Fibroblast of villous mesenchyme (primary cell): ENCODE results near the gene COL8A2. TPM values are rescaled to one million over a fixed set of nuclear protein-coding genes. Genes with fewer than 3 reads are reported as not detected.

Source experiments
- DNase-seq: peaks from one replicate; pipeline ENCODE4 v3.0.0-alpha.2; 2010; ENCODE audit warnings: low read depth
- H3K4me3 ChIP-seq: 2 replicates; pipeline ENCODE4 v1.5.1; 2011; ENCODE audit warnings: low read depth, mild to moderate bottlenecking, low read length
- total RNA-seq: library from RNA; depleted of rRNA; stranded (reverse); fragments of >200 nt; gene quantifications from 2 replicates; pipeline ENCODE4 v1.2.3, GENCODE V29; 2012
- TF ChIP-seq, protein P1 (sequence below): IDR thresholded peaks from 2 replicates; pipeline ENCODE4 v1.5.1; 2012; ENCODE audit warnings: low read depth, mild to moderate bottlenecking, low read length; ENCODE audit not compliant: insufficient read depth

Gene COL8A2
- total RNA-seq, 1 donor = 4.7 TPM

DNA sequence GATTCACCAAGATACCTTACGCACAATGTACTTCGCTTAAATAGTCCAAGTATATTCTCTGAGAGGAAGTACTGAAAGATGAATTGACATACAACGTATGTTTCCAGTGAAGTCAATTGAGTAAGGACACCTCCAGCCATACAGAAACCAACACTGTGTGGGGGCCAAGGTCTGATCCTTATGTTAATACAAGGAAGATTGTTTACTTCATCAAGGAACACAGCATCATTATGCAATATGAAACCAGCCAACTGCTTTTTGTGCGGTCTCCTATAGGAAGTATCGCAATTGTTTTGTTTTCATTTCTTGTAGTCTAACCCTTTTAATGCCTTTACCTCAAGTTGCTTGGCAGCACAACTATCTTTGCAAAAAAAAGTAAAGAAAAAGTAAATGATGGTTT lies 69.3 kb downstream of the COL8A2 start:
- no peak for DNase-seq
- no peak overlapping the region for H3K4me3 ChIP-seq
- TF ChIP-seq, protein P1, sequence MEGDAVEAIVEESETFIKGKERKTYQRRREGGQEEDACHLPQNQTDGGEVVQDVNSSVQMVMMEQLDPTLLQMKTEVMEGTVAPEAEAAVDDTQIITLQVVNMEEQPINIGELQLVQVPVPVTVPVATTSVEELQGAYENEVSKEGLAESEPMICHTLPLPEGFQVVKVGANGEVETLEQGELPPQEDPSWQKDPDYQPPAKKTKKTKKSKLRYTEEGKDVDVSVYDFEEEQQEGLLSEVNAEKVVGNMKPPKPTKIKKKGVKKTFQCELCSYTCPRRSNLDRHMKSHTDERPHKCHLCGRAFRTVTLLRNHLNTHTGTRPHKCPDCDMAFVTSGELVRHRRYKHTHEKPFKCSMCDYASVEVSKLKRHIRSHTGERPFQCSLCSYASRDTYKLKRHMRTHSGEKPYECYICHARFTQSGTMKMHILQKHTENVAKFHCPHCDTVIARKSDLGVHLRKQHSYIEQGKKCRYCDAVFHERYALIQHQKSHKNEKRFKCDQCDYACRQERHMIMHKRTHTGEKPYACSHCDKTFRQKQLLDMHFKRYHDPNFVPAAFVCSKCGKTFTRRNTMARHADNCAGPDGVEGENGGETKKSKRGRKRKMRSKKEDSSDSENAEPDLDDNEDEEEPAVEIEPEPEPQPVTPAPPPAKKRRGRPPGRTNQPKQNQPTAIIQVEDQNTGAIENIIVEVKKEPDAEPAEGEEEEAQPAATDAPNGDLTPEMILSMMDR = no peak

DNA sequence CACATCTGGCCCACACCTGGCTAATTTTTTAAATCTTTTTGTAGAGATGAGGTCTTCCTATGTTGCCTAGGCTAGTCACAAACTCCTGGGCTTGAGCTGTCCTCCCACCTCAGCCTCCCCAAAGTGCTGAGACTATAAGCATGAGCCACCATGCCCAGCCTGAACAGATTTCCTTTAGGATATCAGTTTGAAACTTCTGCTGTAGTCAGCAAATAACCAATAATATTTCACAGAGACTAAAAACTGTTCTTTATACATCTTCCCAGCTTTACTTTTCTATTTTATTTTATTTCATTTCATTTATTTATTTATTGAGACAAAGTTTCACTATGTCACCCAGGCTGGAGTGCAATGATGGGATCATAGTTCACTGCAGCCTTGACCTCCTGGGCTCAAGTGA lies 71.0 kb downstream of the COL8A2 start:
- TF ChIP-seq, protein P1 = no peak
- no peak for DNase-seq
- H3K4me3 ChIP-seq = no peak overlapping the region

DNA sequence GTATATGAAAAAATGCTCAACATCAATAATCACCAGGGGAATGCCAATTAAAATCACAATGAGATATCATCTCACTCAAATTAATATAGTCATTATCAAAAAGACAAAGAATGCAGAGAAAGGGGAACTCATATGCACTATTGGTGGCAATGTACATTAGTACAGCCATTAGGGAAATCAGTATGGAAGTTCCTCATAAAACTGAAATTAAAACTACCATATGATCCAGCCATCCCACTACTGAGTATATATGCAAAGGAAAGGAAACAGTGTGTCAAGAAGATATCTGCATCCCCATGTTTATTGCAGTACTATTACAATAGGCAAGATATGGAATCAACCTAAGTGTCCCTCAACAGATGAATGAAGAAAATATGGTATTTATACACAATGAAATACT lies 73.2 kb downstream of the COL8A2 start:
- TF ChIP-seq, protein P1 = no peak
- no peak overlapping the region for H3K4me3 ChIP-seq
- no peak for DNase-seq

Other genes starting within 250 kb of the COL8A2 start
- gene AGO1, start 242.0 kb downstream of the COL8A2 start, total RNA-seq = 16.4 TPM in 2 replicates
- gene AGO3, start 194.1 kb downstream of the COL8A2 start, total RNA-seq = 12.9 and 16.8 TPM in 2 replicates
- gene TEKT2, start 41.1 kb downstream of the COL8A2 start, total RNA-seq = under 0.01 TPM in 1 of 2 replicates, not detected in the other
- gene ADPRS, start 36.3 kb downstream of the COL8A2 start, total RNA-seq = 25.0 and 26.4 TPM in 2 replicates
- gene TRAPPC3, start 24.3 kb upstream of the COL8A2 start, total RNA-seq = 94.6 and 102 TPM in 2 replicates
- gene MAP7D1, start 30.9 kb upstream of the COL8A2 start, total RNA-seq = 142 and 187 TPM in 2 replicates
- gene THRAP3, start 99.2 kb upstream of the COL8A2 start, total RNA-seq = 120 and 130 TPM in 2 replicates
- gene SH3D21, start 181.1 kb upstream of the COL8A2 start, total RNA-seq = 3.9 and 5.8 TPM in 2 replicates
- gene EVA1B, start 198.4 kb upstream of the COL8A2 start, total RNA-seq = 191 and 305 TPM in 2 replicates